CD4-positive, alpha-beta T cell (primary cell): ENCODE results near the gene UNC5B. TPM values are rescaled to one million over a fixed set of nuclear protein-coding genes. Genes with fewer than 3 reads are reported as not detected.

Source experiments
- ATAC-seq: fragments of 200-7000 bp; cut with Tn5 transposase; one replicate; pipeline ENCODE4 v1.10.0; 2022; ENCODE audit warnings: mild to moderate bottlenecking; ENCODE audit not compliant: poor library complexity
- CTCF ChIA-PET: fragments of 350-600 bp; sonication (Branson Sonifier 250); formaldehyde crosslinking; loops from one replicate; lab custom pipeline; 2021; ENCODE audit warnings: antibody characterized with exemption, inconsistent platforms; lab: Charles Lee
- POLR2A ChIA-PET: fragments of 350-600 bp; sonication (Branson Sonifier 250); formaldehyde crosslinking; loops from one replicate; lab custom pipeline; 2021; ENCODE audit warnings: antibody characterized with exemption, inconsistent platforms; lab: Charles Lee
- DNase-seq, 14 experiments: peaks; one replicate each; pipeline ENCODE4 v3.0.0-alpha.2; 2013 to 2020; ENCODE audit warnings: mixed read lengths in 2 of 14
- H3K27ac ChIP-seq, 2 donors: one replicate each; pipeline versions ENCODE4 v1.5.1 to v1.7.0; 2013; ENCODE audit warnings: low read length in 2 of 2, low read depth in 1 of 2, mild to moderate bottlenecking in 1 of 2
- H3K27me3 ChIP-seq, 2 experiments: 1 replicate in 1 of 2; 2 replicates in 1 of 2; pipeline versions ENCODE4 v1.6.1 to v1.7.0; 2013; ENCODE audit warnings: low read length in 2 of 2, control low read depth in 1 of 2, mild to moderate bottlenecking in 1 of 2, moderate library complexity in 1 of 2; ENCODE audit not compliant: insufficient read depth in 2 of 2, control insufficient read depth in 1 of 2
- H3K36me3 ChIP-seq: one replicate; pipeline ENCODE4 v1.6.1; 2013; ENCODE audit warnings: low read length, control low read depth; ENCODE audit not compliant: insufficient read depth
- H3K4me1 ChIP-seq: one replicate; pipeline ENCODE4 v1.6.1; 2013; ENCODE audit warnings: low read length, control low read depth; ENCODE audit not compliant: insufficient read depth
- H3K4me3 ChIP-seq: one replicate; pipeline ENCODE4 v1.5.1; 2013; ENCODE audit warnings: mild to moderate bottlenecking, low read length, moderate library complexity
- H3K9me3 ChIP-seq, 2 experiments: 1 replicate in 1 of 2; 2 replicates in 1 of 2; pipeline versions ENCODE4 v1.6.1 to v1.7.0; 2013; ENCODE audit warnings: low read length in 2 of 2, mild to moderate bottlenecking in 2 of 2, control low read depth in 1 of 2, moderate library complexity in 1 of 2; ENCODE audit not compliant: control insufficient read depth in 1 of 2, insufficient read depth in 1 of 2
- H3K27ac Mint-ChIP-seq: one replicate; pipeline ENCODE4 v1.8.0; 2020; ENCODE audit warnings: mixed read lengths
- H3K27me3 Mint-ChIP-seq: one replicate; pipeline ENCODE4 v1.8.0; 2021; ENCODE audit warnings: mixed read lengths
- H3K36me3 Mint-ChIP-seq: one replicate; pipeline ENCODE4 v1.8.0; 2021; ENCODE audit warnings: low read depth, mixed read lengths
- H3K4me1 Mint-ChIP-seq: one replicate; pipeline ENCODE4 v1.8.0; 2021; ENCODE audit warnings: low read depth, mixed read lengths
- H3K4me3 Mint-ChIP-seq: one replicate; pipeline ENCODE4 v1.8.0; 2020; ENCODE audit warnings: mild to moderate bottlenecking, mixed read lengths
- H3K9me3 Mint-ChIP-seq: one replicate; pipeline ENCODE4 v1.8.0; 2020; ENCODE audit warnings: mixed read lengths
- CTCF ChIP-seq: fragments of 200-600 bp; IDR thresholded peaks from one replicate; pipeline ENCODE4 v1.8.0; 2022; ENCODE audit warnings: antibody characterized with exemption, mild to moderate bottlenecking
- intact Hi-C, 2 experiments: fragments of 100-400 bp; cut with DNase I in 1 of 2; cut with micrococcal nuclease in 1 of 2; formaldehyde crosslinking; loops; one replicate each; pipeline versions ENCODE4 v1.15.1 to v1.9.0; 2023 to 2025; cut with DNase I, micrococcal nuclease
- total RNA-seq, 174 experiments: library from RNA in 2 of 174; stranded (reverse) in 2 of 174; gene quantifications; one replicate each; pipeline ENCODE4 v1.2.3 and lab custom pipeline; 2021 to 2026

UNC5B gene
- total RNA-seq, 2 experiments from 2014 or later, result 0.03 TPM; not detected in 1

GRCh38 chr10:71184421-71184820 lies 27.9 kb upstream of the UNC5B start:
- H3K4me1 Mint-ChIP-seq, result no peaks in the 10 kb centered on the region
- ChIA-PET POLR2A (no interaction called here), CTCF (no interaction called here)
- Histone ChIP-seq H3K27me3 (no peaks in the 10 kb centered on the region), H3K4me1 (no peaks in the 10 kb centered on the region), H3K9me3 (no peaks in the 10 kb centered on the region), H3K27ac (no peak overlapping the region), H3K36me3 (no peaks in the 10 kb centered on the region), H3K4me3 (no peak overlapping the region)
- H3K27ac Mint-ChIP-seq, result no peak overlapping the region
- no peak for TF ChIP-seq CTCF
- H3K27me3 Mint-ChIP-seq, result peaks cover 7% of the 10 kb centered on the region
- DNase-seq (no peak), ATAC-seq (no peak)
- H3K36me3 Mint-ChIP-seq, result no peaks in the 10 kb centered on the region
- no peak overlapping the region for H3K4me3 Mint-ChIP-seq
- intact Hi-C loops, result no loop called here
- no peaks in the 10 kb centered on the region for H3K9me3 Mint-ChIP-seq

- H3K4me3 Mint-ChIP-seq, result no peak overlapping the region
- no peaks in the 10 kb centered on the region for H3K4me1 Mint-ChIP-seq
- no peak for TF ChIP-seq CTCF
- CTCF ChIA-PET, result no interaction called here
- no peak for ATAC-seq
- DNase-seq, result no peak
- H3K36me3 Mint-ChIP-seq, result no peaks in the 10 kb centered on the region
- POLR2A ChIA-PET, result no interaction called here
- no peaks in the 10 kb centered on the region for H3K9me3 Mint-ChIP-seq
- Histone ChIP-seq H3K4me1 (no peaks in the 10 kb centered on the region), H3K36me3 (no peaks in the 10 kb centered on the region), H3K27me3 (no peaks in the 10 kb centered on the region), H3K4me3 (no peak overlapping the region), H3K9me3 (no peaks in the 10 kb centered on the region), H3K27ac (no peak overlapping the region)
- peaks cover 7% of the 10 kb centered on the region for H3K27me3 Mint-ChIP-seq
- intact Hi-C loops, result no loop called here
- H3K27ac Mint-ChIP-seq, result no peak overlapping the region
Observed at GRCh38 chr10:71185209-71185608, 27.2 kb upstream of the UNC5B start.

- Histone ChIP-seq H3K27ac (no peak overlapping the region), H3K36me3 (no peaks in the 10 kb centered on the region), H3K9me3 (no peaks in the 10 kb centered on the region), H3K4me3 (no peak overlapping the region), H3K4me1 (no peaks in the 10 kb centered on the region), H3K27me3 (peaks cover 0 to 5% of the 10 kb centered on the region in 2 experiments)
- Mint-ChIP-seq H3K27me3 (peaks cover 7% of the 10 kb centered on the region), H3K4me3 (no peak overlapping the region), H3K9me3 (no peaks in the 10 kb centered on the region), H3K36me3 (no peaks in the 10 kb centered on the region), H3K27ac (no peak overlapping the region), H3K4me1 (no peaks in the 10 kb centered on the region)
- no peak for ATAC-seq
- ChIA-PET POLR2A (no interaction called here), CTCF (no interaction called here)
- no peak for TF ChIP-seq CTCF
- DNase-seq, result no peak
- intact Hi-C loops, result no loop called here
Observed at GRCh38 chr10:71187197-71187596, 25.2 kb upstream of the UNC5B start.
